ENCODE results near the gene WWC2.
"Not testable (repeated sequence)": the region's sequence is repeated elsewhere in the genome, so short reads cannot be mapped to it uniquely, and the experiment has no call there.

Gene WWC2

GRCh38 chr4:183326387-183326786, 227.3 kb downstream of the WWC2 start:
- H3K27ac ChIP-seq (ENCODE audit: low read length, poor library complexity, severe bottlenecking); H4K8ac ChIP-seq (ENCODE audit: low read length); H3K79me1 ChIP-seq (replicated peaks; ENCODE audit: low read length, poor library complexity, severe bottlenecking); H3K14ac ChIP-seq (ENCODE audit: low read length in 2 of 2); H3K18ac ChIP-seq (ENCODE audit: low read depth in 1 of 2, low read length in 2 of 2); H3K27me3 ChIP-seq (ENCODE audit: control insufficient read depth in 1 of 2, insufficient read depth in 1 of 2, low read length in 2 of 2); H2AK5ac ChIP-seq (ENCODE audit: low read length, severe bottlenecking); H2BK15ac ChIP-seq (ENCODE audit: low read depth, poor library complexity, severe bottlenecking); H3K4me2 ChIP-seq (ENCODE audit: low read length, poor library complexity, severe bottlenecking); H4K91ac ChIP-seq (ENCODE audit: low read length); H2BK5ac ChIP-seq (ENCODE audit: low read depth, low read length, poor library complexity, severe bottlenecking); H3K9ac ChIP-seq (ENCODE audit: low read length); H3K4me3 ChIP-seq (ENCODE audit: insufficient read depth in 1 of 2, low read depth in 1 of 2, low read length in 2 of 2); H3K4me1 ChIP-seq (ENCODE audit: control insufficient read depth, insufficient read depth, low read depth, low read length); H2BK120ac ChIP-seq (ENCODE audit: low read depth, low read length); H3K9me3 ChIP-seq (ENCODE audit: control insufficient read depth, low read length); DNase-seq; H3K4ac ChIP-seq (ENCODE audit: low read depth in 1 of 2, low read length in 2 of 2); H2BK12ac ChIP-seq (ENCODE audit: low read length in 2 of 2); H3K23ac ChIP-seq (ENCODE audit: low read length in 2 of 2); H2AFZ ChIP-seq (ENCODE audit: low read depth, low read length): not testable (repeated sequence)
- peaks cover 2 to 16% of the 10 kb centered on the region in 2 experiments for H3K36me3 ChIP-seq (ENCODE audit: control insufficient read depth in 1 of 2, insufficient read depth in 2 of 2, low read depth in 1 of 2, low read length in 2 of 2)
- WGBS = 99% methylated on average over 6 of the region's 6 CpGs

GRCh38 chr4:183326853-183327252, 227.8 kb downstream of the WWC2 start:
- Histone ChIP-seq H4K8ac (ENCODE audit: low read length) (no peak overlapping the region), H3K36me3 (ENCODE audit: control insufficient read depth in 1 of 2, insufficient read depth in 2 of 2, low read depth in 1 of 2, low read length in 2 of 2) (peaks cover 0 to 13% of the 10 kb centered on the region in 2 experiments), H2BK5ac (ENCODE audit: low read depth, low read length, poor library complexity, severe bottlenecking) (no peak overlapping the region), H3K4ac (ENCODE audit: low read depth in 1 of 2, low read length in 2 of 2) (no peak overlapping the region), H2BK12ac (ENCODE audit: low read length in 2 of 2) (no peak overlapping the region), H2BK15ac (ENCODE audit: low read depth, poor library complexity, severe bottlenecking) (no peak overlapping the region), H3K14ac (ENCODE audit: low read length in 2 of 2) (no peak overlapping the region), H2AK5ac (ENCODE audit: low read length, severe bottlenecking) (no peak overlapping the region), H3K23ac (ENCODE audit: low read length in 2 of 2) (no peak overlapping the region), H3K79me1 (replicated peaks; ENCODE audit: low read length, poor library complexity, severe bottlenecking) (no peaks in the 10 kb centered on the region), H3K9me3 (ENCODE audit: control insufficient read depth, low read length) (peaks cover 6% of the 10 kb centered on the region), H4K91ac (ENCODE audit: low read length) (no peak overlapping the region), H3K27me3 (ENCODE audit: control insufficient read depth in 1 of 2, insufficient read depth in 1 of 2, low read length in 2 of 2) (no peaks in the 10 kb centered on the region), H3K18ac (ENCODE audit: low read depth in 1 of 2, low read length in 2 of 2) (no peak overlapping the region), H3K27ac (ENCODE audit: low read length, poor library complexity, severe bottlenecking) (no peak overlapping the region), H2AFZ (ENCODE audit: low read depth, low read length) (no peak overlapping the region), H3K4me2 (ENCODE audit: low read length, poor library complexity, severe bottlenecking) (no peak overlapping the region), H3K9ac (ENCODE audit: low read length) (no peak overlapping the region), H2BK120ac (ENCODE audit: low read depth, low read length) (no peak overlapping the region), H3K4me3 (ENCODE audit: insufficient read depth in 1 of 2, low read depth in 1 of 2, low read length in 2 of 2) (no peak overlapping the region), H3K4me1 (ENCODE audit: control insufficient read depth, insufficient read depth, low read depth, low read length) (peaks cover 3% of the 10 kb centered on the region)
- 68% methylated on average over 2 of the region's 2 CpGs for WGBS
- peak; percentile 37 for DNase-seq

- Histone ChIP-seq H3K14ac (ENCODE audit: low read length in 2 of 2) (no peak overlapping the region), H3K36me3 (ENCODE audit: control insufficient read depth in 1 of 2, insufficient read depth in 2 of 2, low read depth in 1 of 2, low read length in 2 of 2) (peaks cover 0 to 12% of the 10 kb centered on the region in 2 experiments), H2BK5ac (ENCODE audit: low read depth, low read length, poor library complexity, severe bottlenecking) (no peak overlapping the region), H2BK120ac (ENCODE audit: low read depth, low read length) (no peak overlapping the region), H3K27me3 (ENCODE audit: control insufficient read depth in 1 of 2, insufficient read depth in 1 of 2, low read length in 2 of 2) (no peaks in the 10 kb centered on the region), H2BK15ac (ENCODE audit: low read depth, poor library complexity, severe bottlenecking) (no peak overlapping the region), H2AK5ac (ENCODE audit: low read length, severe bottlenecking) (no peak overlapping the region), H3K9me3 (ENCODE audit: control insufficient read depth, low read length) (peaks cover 6% of the 10 kb centered on the region), H4K8ac (ENCODE audit: low read length) (no peak overlapping the region), H3K79me1 (replicated peaks; ENCODE audit: low read length, poor library complexity, severe bottlenecking) (no peaks in the 10 kb centered on the region), H3K27ac (ENCODE audit: low read length, poor library complexity, severe bottlenecking) (no peak overlapping the region), H2AFZ (ENCODE audit: low read depth, low read length) (no peak overlapping the region), H3K4ac (ENCODE audit: low read depth in 1 of 2, low read length in 2 of 2) (no peak overlapping the region), H4K91ac (ENCODE audit: low read length) (no peak overlapping the region), H3K18ac (ENCODE audit: low read depth in 1 of 2, low read length in 2 of 2) (peak overlapping the region in 1 of 2 experiments; percentile 68), H3K9ac (ENCODE audit: low read length) (no peak overlapping the region), H3K4me3 (ENCODE audit: insufficient read depth in 1 of 2, low read depth in 1 of 2, low read length in 2 of 2) (no peak overlapping the region), H3K4me2 (ENCODE audit: low read length, poor library complexity, severe bottlenecking) (no peak overlapping the region), H2BK12ac (ENCODE audit: low read length in 2 of 2) (no peak overlapping the region), H3K4me1 (ENCODE audit: control insufficient read depth, insufficient read depth, low read depth, low read length) (peaks cover 3% of the 10 kb centered on the region), H3K23ac (ENCODE audit: low read length in 2 of 2) (no peak overlapping the region)
- 95% methylated on average over 6 of the region's 7 CpGs for WGBS
- no peak for DNase-seq
Measured at GRCh38 chr4:183327827-183328226, 228.8 kb downstream of the WWC2 start.

GRCh38 chr4:183328832-183329231, 229.8 kb downstream of the WWC2 start:
- no peak overlapping the region for H2BK120ac ChIP-seq (ENCODE audit: low read depth, low read length)
- peak overlapping the region; percentile 35 for H4K8ac ChIP-seq (ENCODE audit: low read length)
- H3K14ac ChIP-seq (ENCODE audit: low read length in 2 of 2) = no peak overlapping the region
- no peaks in the 10 kb centered on the region for H3K79me1 ChIP-seq (replicated peaks; ENCODE audit: low read length, poor library complexity, severe bottlenecking)
- H3K4me2 ChIP-seq (ENCODE audit: low read length, poor library complexity, severe bottlenecking) = no peak overlapping the region
- no peaks in the 10 kb centered on the region for H3K27me3 ChIP-seq (ENCODE audit: control insufficient read depth in 1 of 2, insufficient read depth in 1 of 2, low read length in 2 of 2)
- WGBS = 50% methylated on average over 7 of the region's 7 CpGs
- H3K9ac ChIP-seq (ENCODE audit: low read length) = no peak overlapping the region
- no peak overlapping the region for H3K4me3 ChIP-seq (ENCODE audit: insufficient read depth in 1 of 2, low read depth in 1 of 2, low read length in 2 of 2)
- H2AFZ ChIP-seq (ENCODE audit: low read depth, low read length) = no peak overlapping the region
- no peak overlapping the region for H3K27ac ChIP-seq (ENCODE audit: low read length, poor library complexity, severe bottlenecking)
- peaks cover 0 to 4% of the 10 kb centered on the region in 2 experiments for H3K36me3 ChIP-seq (ENCODE audit: control insufficient read depth in 1 of 2, insufficient read depth in 2 of 2, low read depth in 1 of 2, low read length in 2 of 2)
- no peak overlapping the region for H3K23ac ChIP-seq (ENCODE audit: low read length in 2 of 2)
- no peak overlapping the region for H2AK5ac ChIP-seq (ENCODE audit: low read length, severe bottlenecking)
- no peak overlapping the region for H2BK15ac ChIP-seq (ENCODE audit: low read depth, poor library complexity, severe bottlenecking)
- H4K91ac ChIP-seq (ENCODE audit: low read length) = peak overlapping the region; percentile 2
- peaks cover 4% of the 10 kb centered on the region for H3K4me1 ChIP-seq (ENCODE audit: control insufficient read depth, insufficient read depth, low read depth, low read length)
- no peak overlapping the region for H3K4ac ChIP-seq (ENCODE audit: low read depth in 1 of 2, low read length in 2 of 2)
- H2BK5ac ChIP-seq (ENCODE audit: low read depth, low read length, poor library complexity, severe bottlenecking) = no peak overlapping the region
- peak; percentile 28 for DNase-seq
- H3K9me3 ChIP-seq (ENCODE audit: control insufficient read depth, low read length) = peaks cover 6% of the 10 kb centered on the region
- peak overlapping the region in 1 of 2 experiments; percentile 49 for H2BK12ac ChIP-seq (ENCODE audit: low read length in 2 of 2)
- H3K18ac ChIP-seq (ENCODE audit: low read depth in 1 of 2, low read length in 2 of 2) = peak overlapping the region; percentile 1 to 5

Measured in mesenchymal stem cell (in vitro differentiated cells and primary cell).